Suprapubic skin (tissue), 4 donors: Measurements from ENCODE around the gene NPLOC4. TPM values are rescaled to one million over a fixed set of nuclear protein-coding genes. Genes with fewer than 3 reads are reported as not detected.

Experiments
- DNase-seq, 2 donors: peaks; one replicate each; pipeline ENCODE4 v3.0.0-alpha.2; 2019; ENCODE audit warnings: low spot score in 2 of 2
- H3K27ac ChIP-seq: fragments of 200-600 bp; sonication (generic); one replicate; pipeline ENCODE4 v1.5.1; 2019
- H3K27me3 ChIP-seq: fragments of 200-600 bp; sonication (generic); one replicate; pipeline ENCODE4 v1.5.1; 2019
- H3K36me3 ChIP-seq: fragments of 200-600 bp; sonication (generic); one replicate; pipeline ENCODE4 v1.5.1; 2019
- H3K4me1 ChIP-seq: fragments of 200-600 bp; sonication (generic); one replicate; pipeline ENCODE4 v1.5.1; 2019
- H3K4me3 ChIP-seq: fragments of 200-600 bp; sonication (generic); one replicate; pipeline ENCODE4 v1.5.1; 2019; ENCODE audit warnings: mild to moderate bottlenecking
- H3K9me3 ChIP-seq: fragments of 200-600 bp; sonication (generic); one replicate; pipeline ENCODE4 v1.5.1; 2019
- CTCF ChIP-seq, 2 donors: fragments of 200-600 bp in 1 of 2; fragments of 450-650 bp in 1 of 2; sonication (generic) in 1 of 2; IDR thresholded peaks; one replicate each; pipeline ENCODE4 v1.5.1; 2016 to 2019; ENCODE audit warnings: antibody characterized with exemption in 2 of 2, mild to moderate bottlenecking in 1 of 2, moderate library complexity in 1 of 2
- EP300 ChIP-seq: sonication (generic); formaldehyde crosslinking; IDR thresholded peaks from one replicate; pipeline ENCODE4 v1.6.1; 2017; ENCODE audit warnings: antibody characterized with exemption
- POLR2A ChIP-seq, 2 donors: fragments of 450-650 bp; IDR thresholded peaks; one replicate each; pipeline ENCODE4 v1.6.1; 2017; ENCODE audit warnings: antibody characterized with exemption in 2 of 2, mild to moderate bottlenecking in 2 of 2, moderate library complexity in 2 of 2
- POLR2AphosphoS5 ChIP-seq, 3 donors: sonication (generic); formaldehyde crosslinking; IDR thresholded peaks; one replicate each; pipeline ENCODE4 v1.6.1; 2017; ENCODE audit warnings: antibody characterized with exemption in 3 of 3
- WGBS: methylation state at CpG from one replicate; pipeline ENCODE4 v1.1.5; 2018; 5-methylcytosine and 5-hydroxymethylcytosine counted together
- total RNA-seq, 4 donors: library from RNA; depleted of rRNA; stranded (reverse); fragments of >200 nt; gene quantifications; one replicate each; pipeline ENCODE4 v1.1.0, GENCODE V29; 2016

The NPLOC4 gene
- total RNA-seq, 4 donors from 2014 or later = 77.1 to 115 (median 91.7) TPM

DNA sequence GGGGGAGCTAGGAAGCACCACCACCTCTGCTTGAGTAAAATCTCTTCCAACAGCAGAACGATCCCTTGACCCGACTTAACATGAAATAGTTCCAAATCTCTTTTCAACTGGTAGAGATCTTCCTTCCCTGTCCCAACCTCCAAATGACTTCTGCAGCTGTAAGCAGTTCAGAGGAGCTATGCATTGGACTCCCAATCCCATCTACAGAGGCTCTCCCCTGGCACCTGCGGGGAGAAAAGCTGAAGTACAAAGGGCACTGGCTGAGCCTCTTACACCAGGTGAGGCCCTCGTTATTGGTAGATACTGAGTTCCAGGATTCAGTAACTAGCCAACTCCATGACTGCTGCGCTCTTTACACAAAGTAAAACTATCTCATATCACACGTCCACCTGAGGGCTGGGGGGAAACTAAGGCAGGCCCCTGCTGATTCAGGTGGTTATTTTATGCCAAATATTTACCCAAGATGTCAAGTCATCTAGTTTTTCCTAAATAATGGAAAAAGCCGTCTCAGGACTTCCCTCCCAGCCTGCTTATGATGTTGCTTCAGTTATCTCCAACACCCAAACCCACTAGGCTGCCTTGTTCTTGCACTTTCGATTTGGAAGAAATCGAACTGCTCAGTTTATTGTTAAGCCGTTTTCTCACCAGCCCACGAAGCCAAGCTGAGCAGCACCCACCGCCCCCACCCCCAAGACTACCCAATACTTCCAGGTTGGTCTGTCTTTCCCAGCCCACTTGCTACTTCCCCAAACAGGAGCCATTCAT is 127.5 kb downstream of the NPLOC4 start:
- no peak for DNase-seq
- Histone ChIP-seq H3K9me3 (no peaks in the 10 kb centered on the region), H3K27me3 (no peaks in the 10 kb centered on the region), H3K4me1 (peaks cover 42% of the 10 kb centered on the region), H3K4me3 (peak overlapping the region; percentile 96), H3K27ac (no peak overlapping the region), H3K36me3 (peaks cover 20% of the 10 kb centered on the region)
- no peak for TF ChIP-seq POLR2AphosphoS5 (IDR thresholded peaks at IDR 0.05)
- TF ChIP-seq CTCF (IDR thresholded peaks at IDR 0.05) = no peak
- no peak for TF ChIP-seq POLR2A (IDR thresholded peaks at IDR 0.05)
- TF ChIP-seq EP300 = no peak
- 22% methylated on average over 12 of the region's 12 CpGs for WGBS

- Histone ChIP-seq H3K27me3 (no peaks in the 10 kb centered on the region), H3K4me3 (peak overlapping the region; percentile 96), H3K9me3 (no peaks in the 10 kb centered on the region), H3K36me3 (peaks cover 20% of the 10 kb centered on the region), H3K27ac (no peak overlapping the region), H3K4me1 (peaks cover 36% of the 10 kb centered on the region)
- TF ChIP-seq POLR2AphosphoS5 (IDR thresholded peaks at IDR 0.05) (no peak), POLR2A (IDR thresholded peaks at IDR 0.05) (no peak), CTCF (IDR thresholded peaks at IDR 0.05) (no peak), EP300 (no peak)
- DNase-seq = no peak
- WGBS = 56% methylated on average over 10 of the region's 10 CpGs
Observed at GRCh38 chr17:81508639-81509206, 128.2 kb downstream of the NPLOC4 start.

Other genes starting within 250 kb of the NPLOC4 start
- gene BAHCC1, start 241.7 kb downstream of the NPLOC4 start, total RNA-seq = 10 to 100 TPM in 2 of 4 donors, 1 to 10 TPM in 2; 4.5 to 19.3 (median 12.2) TPM
- 1,000 to 10,000 TPM; 2,659 to 6,485 (median 4,163) TPM for gene ACTG1, start 124.3 kb downstream of the NPLOC4 start, total RNA-seq
- gene FSCN2, start 108.7 kb downstream of the NPLOC4 start, total RNA-seq = 1 to 10 TPM in 3 of 4 donors, under 1 TPM in 1; 0.52 to 4.7 (median 3.3) TPM
- 10 to 100 TPM; 33.0 to 44.2 (median 37.7) TPM for gene FAAP100, start 84.8 kb downstream of the NPLOC4 start, total RNA-seq
- 1 to 10 TPM in 3 of 4 donors, under 1 TPM in 1; 0.99 to 9.2 (median 2.5) TPM for gene TSPAN10, start 84 bp upstream of the NPLOC4 start, total RNA-seq
- under 1 TPM in 1 of 4 donors, not detected in 3; 0.53 TPM for gene PDE6G, start 19.4 kb upstream of the NPLOC4 start, total RNA-seq
- gene OXLD1, start 29.5 kb upstream of the NPLOC4 start, total RNA-seq = 10 to 100 TPM; 39.6 to 68.1 (median 47.6) TPM
- gene CCDC137, start 29.6 kb upstream of the NPLOC4 start, total RNA-seq = 10 to 100 TPM; 14.9 to 29.8 (median 24.5) TPM
- gene ARL16, start 46.7 kb upstream of the NPLOC4 start, total RNA-seq = 10 to 100 TPM; 20.2 to 39.4 (median 36.2) TPM
- 100 to 1,000 TPM in 3 of 4 donors, 10 to 100 TPM in 1; 91.0 to 181 (median 107) TPM for gene HGS, start 46.9 kb upstream of the NPLOC4 start, total RNA-seq
- 10 to 100 TPM; 27.6 to 65.7 (median 52.1) TPM for gene MRPL12, start 66.3 kb upstream of the NPLOC4 start, total RNA-seq
- gene SLC25A10, start 75.2 kb upstream of the NPLOC4 start, total RNA-seq = 10 to 100 TPM; 14.1 to 32.0 (median 16.9) TPM
- gene GCGR, start 167.0 kb upstream of the NPLOC4 start, total RNA-seq = 1 to 10 TPM in 2 of 4 donors, under 1 TPM in 2; 0.52 to 3.8 (median 1.3) TPM
- gene MCRIP1, start 196.2 kb upstream of the NPLOC4 start, total RNA-seq = 10 to 100 TPM; 20.3 to 29.3 (median 27.4) TPM
- 1 to 10 TPM in 1 of 4 donors, not detected in 3; 1.3 TPM for gene PPP1R27, start 197.9 kb upstream of the NPLOC4 start, total RNA-seq
- gene P4HB, start 223.4 kb upstream of the NPLOC4 start, total RNA-seq = 1,000 to 10,000 TPM in 1 of 4 donors, 100 to 1,000 TPM in 3; 521 to 1,041 (median 898) TPM
- 100 to 1,000 TPM; 157 to 202 (median 180) TPM for gene ARHGDIA, start 234.2 kb upstream of the NPLOC4 start, total RNA-seq